ENCODE measurements around the gene RELL2.
"Not testable (repeated sequence)": the region's sequence is repeated elsewhere in the genome, so short reads cannot be mapped to it uniquely, and the experiment has no call there.

Gene RELL2, protein sequence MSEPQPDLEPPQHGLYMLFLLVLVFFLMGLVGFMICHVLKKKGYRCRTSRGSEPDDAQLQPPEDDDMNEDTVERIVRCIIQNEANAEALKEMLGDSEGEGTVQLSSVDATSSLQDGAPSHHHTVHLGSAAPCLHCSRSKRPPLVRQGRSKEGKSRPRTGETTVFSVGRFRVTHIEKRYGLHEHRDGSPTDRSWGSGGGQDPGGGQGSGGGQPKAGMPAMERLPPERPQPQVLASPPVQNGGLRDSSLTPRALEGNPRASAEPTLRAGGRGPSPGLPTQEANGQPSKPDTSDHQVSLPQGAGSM

GRCh38 chr5:141636413-141637122 is at the start of gene RELL2, which contains the start of gene HDAC3:
RELL2 (plus strand) TSS chr5:141636997; CDS start chr5:141638226, 1,229 bp downstream.
HDAC3 (minus strand) TSS chr5:141636849; CDS start chr5:141636790, 59 bp downstream.
- DNase-seq (ENCODE audit: extremely low spot score, insufficient read length, low read depth) (peak; percentile 90), FAIRE-seq (peak; percentile 80)

DNA sequence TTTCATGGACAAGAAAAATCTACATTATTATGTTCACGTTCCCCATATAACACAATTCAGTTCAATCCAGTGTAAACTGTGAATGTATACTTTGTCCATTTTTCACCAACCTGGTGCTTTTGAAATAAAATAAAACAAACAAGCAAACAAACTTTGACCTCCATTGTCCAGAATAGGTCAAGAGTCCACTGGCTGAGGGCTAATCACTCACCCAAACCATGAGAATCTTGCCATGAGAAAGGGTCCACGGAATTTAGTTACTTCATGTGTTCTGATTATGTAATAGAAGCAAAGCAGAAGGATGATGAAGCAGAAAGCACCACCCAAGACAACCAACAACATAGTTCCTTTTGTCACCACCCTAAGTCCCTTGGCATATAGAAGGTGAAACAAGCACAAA is 46.7 kb upstream of the RELL2 start:
- DNase-seq (ENCODE audit: extremely low spot score, insufficient read length, low read depth) (no peak), FAIRE-seq (no peak)

DNA sequence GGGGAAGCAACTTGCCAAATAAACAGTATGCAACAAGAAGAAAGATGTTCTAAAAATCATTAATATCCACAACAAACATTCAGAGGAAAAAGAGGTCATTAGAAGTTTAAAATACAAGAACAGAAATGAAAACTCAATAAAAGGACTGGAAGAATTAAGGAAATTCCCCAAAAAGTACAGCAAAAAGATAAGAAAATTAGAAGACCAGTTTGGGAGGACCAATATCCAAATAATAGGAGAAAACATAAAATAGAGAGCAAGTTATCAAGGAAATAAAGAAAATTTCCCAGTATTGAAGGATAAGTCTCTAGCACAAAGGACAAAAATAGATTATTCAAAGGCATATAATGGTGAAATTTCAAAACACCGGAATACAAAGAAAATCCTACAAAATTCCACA is 39.9 kb upstream of the RELL2 start:
- DNase-seq (ENCODE audit: extremely low spot score, insufficient read length, low read depth) (no peak), FAIRE-seq (no peak)

GRCh38 chr5:141597394-141597793 is 39.4 kb upstream of the RELL2 start:
- DNase-seq (ENCODE audit: extremely low spot score, insufficient read length, low read depth) (no peak), FAIRE-seq (peak; percentile 29)

DNA sequence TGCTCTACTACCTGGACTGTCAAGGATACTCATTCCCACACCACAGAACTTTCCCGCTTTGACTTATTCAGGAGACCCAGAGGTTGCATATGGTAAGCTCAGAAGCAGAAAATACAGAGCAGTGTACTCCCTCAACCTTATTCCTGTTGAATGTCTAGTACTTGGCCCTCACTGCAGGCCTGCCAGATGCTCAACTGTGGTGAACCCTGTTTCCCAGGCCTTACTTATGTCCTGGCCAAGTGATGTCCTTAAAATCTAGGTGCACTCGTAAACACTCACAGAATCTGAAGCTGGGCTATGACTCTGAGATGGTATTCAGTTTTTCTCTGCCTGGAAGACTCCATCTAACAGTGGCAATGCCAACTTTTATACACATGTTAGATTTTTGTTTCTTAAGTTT is 39.0 kb upstream of the RELL2 start:
- DNase-seq (ENCODE audit: extremely low spot score, insufficient read length, low read depth) = no peak
- FAIRE-seq = no peak

GRCh38 chr5:141598391-141599345 is 38.1 kb upstream of the RELL2 start:
- DNase-seq (ENCODE audit: extremely low spot score, insufficient read length, low read depth) (no peak), FAIRE-seq (no peak)

DNA sequence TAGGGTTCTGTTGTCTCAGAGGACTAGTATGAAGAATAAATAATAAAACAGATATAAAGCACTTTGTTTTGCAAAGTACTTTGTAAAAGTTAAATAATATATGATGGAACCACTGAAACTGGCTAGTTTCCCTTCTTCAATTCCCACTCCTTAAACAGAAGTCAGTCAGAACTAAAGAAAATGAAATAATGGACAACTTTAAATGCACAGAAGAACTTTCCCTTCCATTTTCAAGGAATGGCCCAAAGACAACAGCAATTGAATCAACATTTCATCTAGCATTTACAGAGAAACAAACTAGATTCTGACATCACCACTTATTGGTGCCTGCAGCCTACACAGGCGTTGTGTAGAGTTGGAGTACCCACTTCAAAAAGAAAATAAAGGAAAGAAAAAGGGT is 34.2 kb upstream of the RELL2 start:
- DNase-seq (ENCODE audit: extremely low spot score, insufficient read length, low read depth) (no peak), FAIRE-seq (no peak)

DNA sequence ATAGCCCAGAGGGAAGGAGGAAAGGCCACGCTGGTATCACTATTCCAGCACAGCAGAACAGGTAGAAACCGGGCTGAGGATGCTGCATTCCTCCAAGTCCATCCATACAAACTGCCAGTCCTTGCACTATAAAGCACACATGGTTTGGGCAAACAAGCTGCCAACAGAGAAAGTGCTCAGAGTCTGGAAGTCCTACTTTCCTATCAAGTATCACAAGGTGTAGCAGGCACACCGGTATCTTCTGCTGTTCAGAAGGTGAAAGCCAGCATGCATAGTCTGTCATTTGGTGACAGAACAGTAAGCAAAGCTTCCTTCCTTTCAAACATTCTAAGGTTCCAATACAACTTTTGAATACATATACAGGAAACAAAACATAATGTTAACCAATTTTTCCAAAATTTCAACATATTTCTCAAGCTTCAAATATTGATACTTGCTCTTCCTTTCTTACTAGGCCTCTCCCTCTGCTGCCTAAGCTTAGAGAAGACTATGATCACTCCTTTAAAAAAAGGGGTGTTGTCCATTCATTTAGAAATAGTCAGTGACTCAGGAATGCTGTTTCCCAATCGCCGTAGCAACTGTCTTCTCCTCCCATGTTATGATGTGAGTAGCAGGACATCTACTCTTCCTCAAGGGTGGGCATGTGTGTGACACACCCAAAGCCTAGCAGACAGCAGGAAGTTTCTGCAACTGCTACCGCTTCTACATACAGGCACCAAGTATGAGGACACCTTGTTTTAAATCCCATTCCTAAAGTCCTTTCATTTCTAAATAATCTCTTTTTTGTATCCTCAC is 32.7 kb upstream of the RELL2 start:
- DNase-seq (ENCODE audit: extremely low spot score, insufficient read length, low read depth) (no peak), FAIRE-seq (peak; percentile 63)

DNA sequence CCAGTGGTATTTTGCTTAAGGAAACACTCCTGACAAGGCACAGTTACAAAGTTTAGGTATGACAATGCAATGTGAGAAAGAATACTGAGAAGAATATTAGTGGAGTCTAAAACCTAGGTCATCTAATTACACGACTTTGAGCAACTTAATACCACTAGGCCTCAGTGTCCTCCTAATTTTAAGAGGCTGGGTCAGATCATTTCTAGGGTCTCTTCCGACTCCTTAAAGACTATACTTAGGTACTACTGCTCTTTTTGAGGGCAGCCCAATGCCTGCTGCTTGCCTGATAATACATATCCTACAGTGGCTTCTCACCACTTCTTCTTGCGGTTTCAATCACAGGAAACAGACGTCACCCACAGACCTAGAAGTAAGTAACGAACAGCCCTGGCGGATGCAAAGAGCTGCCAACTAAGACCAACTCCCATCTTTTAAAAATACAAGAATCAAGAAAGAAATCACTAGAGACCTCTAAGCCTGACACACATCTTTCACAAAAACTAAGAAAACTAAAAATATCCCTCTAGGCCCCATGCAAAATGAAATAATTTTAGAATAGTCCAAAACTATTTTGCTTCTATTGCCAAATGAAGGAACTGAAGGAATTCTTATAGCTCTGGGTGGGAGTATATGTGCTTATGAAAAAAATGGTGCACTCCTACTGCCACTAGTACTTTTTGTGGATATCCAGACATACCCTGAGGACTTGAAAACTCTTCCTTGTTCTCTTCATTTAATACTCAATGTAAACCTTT is 31.1 kb upstream of the RELL2 start:
- peak; percentile 48 for DNase-seq (ENCODE audit: extremely low spot score, insufficient read length, low read depth)
- FAIRE-seq = peak; percentile 95

- FAIRE-seq = no peak
Measured at GRCh38 chr5:141608046-141608445, 28.8 kb upstream of the RELL2 start.

DNA sequence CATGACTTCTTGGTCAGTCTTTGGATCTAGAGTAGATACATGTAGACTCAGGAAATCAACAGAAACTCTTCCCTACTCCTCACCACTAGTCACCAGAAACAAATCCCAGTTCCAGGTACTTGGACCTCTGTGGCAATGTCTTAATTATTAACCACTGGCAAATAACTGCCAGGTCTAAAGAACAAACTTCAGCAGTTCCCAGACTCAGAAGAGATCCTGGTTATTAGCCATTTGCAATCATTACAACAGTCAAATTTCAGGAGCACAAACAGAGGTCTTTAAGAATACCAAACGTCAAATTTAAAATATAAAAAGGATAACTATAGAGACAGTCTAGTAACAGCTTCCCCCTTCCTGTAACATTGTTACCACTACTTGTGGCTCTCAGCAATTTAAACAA is 28.2 kb upstream of the RELL2 start:
- DNase-seq (ENCODE audit: extremely low spot score, insufficient read length, low read depth) = no peak
- FAIRE-seq = no peak

More at GRCh38 chr5:141608046-141608445, 28.8 kb upstream of the RELL2 start:
- no peak for DNase-seq (ENCODE audit: extremely low spot score, insufficient read length, low read depth)

GRCh38 chr5:141609044-141609443 is 27.8 kb upstream of the RELL2 start:
- DNase-seq (ENCODE audit: extremely low spot score, insufficient read length, low read depth) (no peak), FAIRE-seq (no peak)

DNA sequence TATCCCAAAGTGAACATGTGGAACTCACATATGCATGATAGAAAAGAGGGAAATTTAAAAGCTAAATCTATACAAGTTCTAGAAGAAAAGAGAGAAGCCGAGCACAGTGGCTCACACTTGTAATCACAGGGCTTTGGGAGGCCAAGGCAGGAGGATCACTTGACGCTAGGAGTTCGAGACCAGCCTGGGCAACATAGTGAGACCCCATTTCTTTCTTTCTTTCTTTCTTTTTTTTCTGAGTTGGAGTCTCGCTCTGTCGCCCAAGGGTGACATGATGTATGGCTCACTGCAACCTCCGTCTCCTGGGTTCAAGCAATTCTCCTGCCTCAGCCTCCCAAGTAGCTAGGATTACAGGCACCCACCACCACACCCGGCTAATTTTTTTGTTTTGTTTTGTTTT is 26.9 kb upstream of the RELL2 start:
- FAIRE-seq = not testable (repeated sequence)

DNA sequence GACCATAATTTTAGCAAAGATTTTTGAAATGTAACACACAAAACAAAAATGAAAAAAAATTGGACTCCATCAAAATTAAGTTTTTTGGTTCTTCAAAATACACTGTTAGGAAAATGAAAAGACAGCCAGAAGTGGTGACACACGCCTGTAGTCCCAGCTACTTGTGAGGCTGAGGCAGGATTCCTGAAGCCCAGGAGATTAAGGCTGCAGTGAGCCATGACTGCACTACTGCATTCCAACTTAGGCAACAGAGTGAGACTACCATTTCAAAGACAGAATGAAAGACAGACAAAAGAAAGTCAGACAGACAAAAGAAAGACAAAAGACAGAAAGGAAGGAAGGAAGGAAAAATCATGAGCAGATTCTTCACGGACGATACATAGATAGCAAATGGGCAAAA is 25.5 kb upstream of the RELL2 start:
- FAIRE-seq = no peak
- DNase-seq (ENCODE audit: extremely low spot score, insufficient read length, low read depth) = no peak

More for the DNA sequence above, 26.9 kb upstream of the RELL2 start:
- not testable (repeated sequence) for DNase-seq (ENCODE audit: extremely low spot score, insufficient read length, low read depth)

GRCh38 chr5:141613344-141613743 is 23.5 kb upstream of the RELL2 start:
- FAIRE-seq = peak; percentile 38

GRCh38 chr5:141615991-141616720 is 20.6 kb upstream of the RELL2 start:
- DNase-seq (ENCODE audit: extremely low spot score, insufficient read length, low read depth) = no peak
- peak; percentile 47 for FAIRE-seq

More at GRCh38 chr5:141613344-141613743, 23.5 kb upstream of the RELL2 start:
- DNase-seq (ENCODE audit: extremely low spot score, insufficient read length, low read depth) = no peak

GRCh38 chr5:141617128-141617527 is 19.7 kb upstream of the RELL2 start:
- FAIRE-seq = no peak
- no peak for DNase-seq (ENCODE audit: extremely low spot score, insufficient read length, low read depth)

GRCh38 chr5:141617682-141618029 is 19.1 kb upstream of the RELL2 start:
- no peak for DNase-seq (ENCODE audit: extremely low spot score, insufficient read length, low read depth)
- FAIRE-seq = peak; percentile 9
